Measurements from ENCODE around the gene CRIM1. TPM values are rescaled to one million over a fixed set of nuclear protein-coding genes. Genes with fewer than 3 reads are reported as not detected.

Gene CRIM1
- total RNA-seq, 1 experiment from 2014 or later: 27.6 TPM

DNA sequence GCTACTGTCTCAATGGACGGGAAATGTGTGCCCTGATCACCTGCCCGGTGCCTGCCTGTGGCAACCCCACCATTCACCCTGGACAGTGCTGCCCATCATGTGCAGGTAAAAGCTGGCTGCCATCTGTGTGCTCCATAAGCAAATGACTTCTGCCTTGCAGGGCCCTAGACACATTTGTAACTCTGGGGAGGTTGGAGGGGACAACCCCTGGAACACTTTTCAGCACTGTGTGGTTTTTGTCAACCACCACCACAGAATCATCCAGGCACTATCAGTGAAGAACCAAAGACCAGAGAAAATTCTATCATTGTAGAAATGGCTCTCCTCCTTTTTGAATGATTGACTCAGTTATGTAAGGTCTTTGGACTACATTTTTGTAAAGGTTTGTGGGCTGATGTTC is 158.1 kb downstream of the CRIM1 start:
- Mint-ChIP-seq H3K27me3 (ENCODE audit: low read depth) (no peaks in the 10 kb centered on the region), H3K9me3 (no peaks in the 10 kb centered on the region), H3K36me3 (ENCODE audit: insufficient read depth in 1 of 3, low read depth in 3 of 3) (peaks cover 15 to 71% (median 63%) of the 10 kb centered on the region in 3 experiments), H3K27ac (no peak overlapping the region), H3K4me3 (no peak overlapping the region), H3K4me1 (peaks cover under 1 to 2% of the 10 kb centered on the region in 2 experiments; a peak in 3 of 4 replicates)
- no peaks in the 10 kb centered on the region for H3K79me1 ChIP-seq (ENCODE audit: insufficient read depth, low read depth, low read length, poor library complexity, severe bottlenecking)
- H3K4me1 ChIP-seq (ENCODE audit: insufficient read depth, low read length): no peaks in the 10 kb centered on the region
- no peak overlapping the region for H2BK20ac ChIP-seq (ENCODE audit: low read depth, low read length, poor library complexity, severe bottlenecking)
- TF ChIP-seq, protein P1, sequence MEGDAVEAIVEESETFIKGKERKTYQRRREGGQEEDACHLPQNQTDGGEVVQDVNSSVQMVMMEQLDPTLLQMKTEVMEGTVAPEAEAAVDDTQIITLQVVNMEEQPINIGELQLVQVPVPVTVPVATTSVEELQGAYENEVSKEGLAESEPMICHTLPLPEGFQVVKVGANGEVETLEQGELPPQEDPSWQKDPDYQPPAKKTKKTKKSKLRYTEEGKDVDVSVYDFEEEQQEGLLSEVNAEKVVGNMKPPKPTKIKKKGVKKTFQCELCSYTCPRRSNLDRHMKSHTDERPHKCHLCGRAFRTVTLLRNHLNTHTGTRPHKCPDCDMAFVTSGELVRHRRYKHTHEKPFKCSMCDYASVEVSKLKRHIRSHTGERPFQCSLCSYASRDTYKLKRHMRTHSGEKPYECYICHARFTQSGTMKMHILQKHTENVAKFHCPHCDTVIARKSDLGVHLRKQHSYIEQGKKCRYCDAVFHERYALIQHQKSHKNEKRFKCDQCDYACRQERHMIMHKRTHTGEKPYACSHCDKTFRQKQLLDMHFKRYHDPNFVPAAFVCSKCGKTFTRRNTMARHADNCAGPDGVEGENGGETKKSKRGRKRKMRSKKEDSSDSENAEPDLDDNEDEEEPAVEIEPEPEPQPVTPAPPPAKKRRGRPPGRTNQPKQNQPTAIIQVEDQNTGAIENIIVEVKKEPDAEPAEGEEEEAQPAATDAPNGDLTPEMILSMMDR (conservative IDR thresholded peaks at IDR 0.05): no peak
- no peak for DNase-seq
- H3K4ac ChIP-seq (ENCODE audit: low read depth, low read length): no peak overlapping the region
- no peak overlapping the region for H3K18ac ChIP-seq (ENCODE audit: insufficient read length, low read depth, low read length)
- no peak overlapping the region for H2BK12ac ChIP-seq (ENCODE audit: insufficient read length, low read depth, low read length)
- H3K14ac ChIP-seq (ENCODE audit: insufficient read depth, low read length): no peak overlapping the region
- H2BK5ac ChIP-seq (ENCODE audit: insufficient read length, low read length): no peak overlapping the region
- no peak overlapping the region for H2AK5ac ChIP-seq (ENCODE audit: insufficient read length, low read length)
- H3K9me3 ChIP-seq (ENCODE audit: control insufficient read depth, low read depth, low read length): no peaks in the 10 kb centered on the region
- WGBS (ENCODE audit: extremely low coverage, insufficient read length, low lambda C conversion rate): no CpG with 5 or more reads among the region's 2 CpGs
- no peak overlapping the region for H4K8ac ChIP-seq (replicated peaks; ENCODE audit: insufficient read length, low read depth, low read length)
- no peak overlapping the region for H3K27ac ChIP-seq (ENCODE audit: insufficient read length, low read depth, low read length)
- no peak overlapping the region for H4K5ac ChIP-seq (ENCODE audit: insufficient read length, low read depth, low read length)
- no peaks in the 10 kb centered on the region for H4K20me1 ChIP-seq (ENCODE audit: control insufficient read depth, insufficient read depth, insufficient read length)
- no peak overlapping the region for H3T11ph ChIP-seq (ENCODE audit: low read length)
- H2BK15ac ChIP-seq (ENCODE audit: low read depth, low read length): no peak overlapping the region
- H2AFZ ChIP-seq (ENCODE audit: low read length): no peak overlapping the region
- H3K23ac ChIP-seq (ENCODE audit: insufficient read length, low read depth, low read length): no peak overlapping the region
- H3K4me2 ChIP-seq (ENCODE audit: insufficient read depth, insufficient read length, low read length): no peak overlapping the region
- no peaks in the 10 kb centered on the region for H3K23me2 ChIP-seq (ENCODE audit: insufficient read length, low read depth, low read length, poor library complexity, severe bottlenecking)
- no peak overlapping the region for H3K9ac ChIP-seq (ENCODE audit: extremely low read depth, insufficient read length, low read length)
- H4K91ac ChIP-seq (ENCODE audit: insufficient read length, low read depth, low read length): no peak overlapping the region
- no peaks in the 10 kb centered on the region for H3K27me3 ChIP-seq (ENCODE audit: insufficient read depth, low read length)
- H3K56ac ChIP-seq (ENCODE audit: insufficient read length, low read depth, low read length): no peak overlapping the region
- no peak overlapping the region for H2BK120ac ChIP-seq (ENCODE audit: low read depth, low read length, poor library complexity, severe bottlenecking)
- H3K79me2 ChIP-seq (ENCODE audit: insufficient read depth, low read length): no peaks in the 10 kb centered on the region
